Ectodermal cell (in vitro differentiated cells): ENCODE results near the gene CDH2.

Source experiments
- H3K27ac ChIP-seq: 2 replicates; pipeline ENCODE4 v1.7.0; 2013; ENCODE audit warnings: mild to moderate bottlenecking, low read depth, low read length; ENCODE audit not compliant: insufficient read depth, poor library complexity, severe bottlenecking
- H3K27me3 ChIP-seq: 2 replicates; pipeline ENCODE4 v1.7.0; 2013; ENCODE audit warnings: mild to moderate bottlenecking, low read length; ENCODE audit not compliant: insufficient read depth, control insufficient read depth, poor library complexity, severe bottlenecking
- H3K36me3 ChIP-seq: one replicate; pipeline ENCODE4 v1.7.0; 2013; ENCODE audit warnings: low read length; ENCODE audit not compliant: control insufficient read depth, insufficient read depth
- H3K4me1 ChIP-seq: one replicate; pipeline ENCODE4 v1.7.0; 2013; ENCODE audit warnings: low read length; ENCODE audit not compliant: control insufficient read depth, insufficient read depth
- H3K4me3 ChIP-seq: 2 replicates; pipeline ENCODE4 v1.7.0; 2013; ENCODE audit warnings: low read depth, low read length, control low read depth; ENCODE audit not compliant: insufficient read depth
- H3K9me3 ChIP-seq: 2 replicates; pipeline ENCODE4 v1.7.0; 2013; ENCODE audit warnings: mild to moderate bottlenecking, low read length, moderate library complexity; ENCODE audit not compliant: control insufficient read depth
- WGBS, 2 experiments: methylation state at CpG; one replicate each; pipeline ENCODE4 v1.1.7; 2013; ENCODE audit warnings: missing lambda C conversion rate in 2 of 2; 5-methylcytosine and 5-hydroxymethylcytosine counted together

The CDH2 gene

DNA sequence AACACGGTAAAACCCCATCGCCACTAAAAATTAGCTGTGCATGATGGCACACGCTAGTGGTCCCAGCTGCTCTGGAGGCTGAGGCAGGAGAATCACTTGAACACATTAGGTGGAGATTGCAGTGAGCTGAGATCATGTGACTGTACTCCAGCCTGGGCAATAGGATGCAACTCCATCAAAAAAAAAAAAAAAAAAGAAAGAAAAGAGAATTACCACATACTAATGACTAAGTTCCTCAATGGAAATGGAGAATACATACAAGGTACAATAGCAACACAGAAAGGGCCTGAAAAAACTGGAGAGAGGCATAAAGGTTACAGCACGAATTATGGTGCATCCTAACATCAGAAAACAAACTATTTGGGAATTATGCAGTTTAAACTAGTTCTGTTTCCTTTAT is 81.3 kb downstream of the CDH2 start:
- H3K27ac ChIP-seq = no peak overlapping the region
- no peaks in the 10 kb centered on the region for H3K4me1 ChIP-seq
- no peaks in the 10 kb centered on the region for H3K27me3 ChIP-seq
- no peaks in the 10 kb centered on the region for H3K9me3 ChIP-seq
- WGBS, 2 experiments = 92 to 95% methylated on average over 4 of the region's 4 CpGs
- H3K4me3 ChIP-seq = no peak overlapping the region
- peaks cover 12% of the 10 kb centered on the region for H3K36me3 ChIP-seq

DNA sequence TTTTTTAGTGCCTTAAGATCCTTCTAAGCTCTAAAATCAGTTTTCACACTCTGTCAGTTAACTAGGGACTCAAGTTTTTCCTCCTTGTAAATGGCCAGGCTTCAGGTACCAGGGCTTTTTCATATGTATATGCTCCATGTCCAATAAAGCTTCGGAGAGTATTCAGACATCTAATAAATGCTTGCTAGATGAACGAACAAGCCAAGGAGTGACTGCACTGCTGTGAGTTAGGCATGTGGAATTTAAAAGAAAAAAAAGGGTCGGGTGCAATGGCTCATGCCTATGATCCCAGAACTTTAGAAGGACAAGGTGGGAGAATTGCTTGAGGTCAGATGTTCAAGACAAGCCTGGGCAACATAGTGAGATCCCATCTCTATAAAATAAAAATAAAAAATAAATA is 81.9 kb downstream of the CDH2 start:
- H3K36me3 ChIP-seq = peaks cover 7% of the 10 kb centered on the region
- WGBS, 2 experiments = 93 to 98% methylated on average over 3 of the region's 3 CpGs
- no peak overlapping the region for H3K27ac ChIP-seq

DNA sequence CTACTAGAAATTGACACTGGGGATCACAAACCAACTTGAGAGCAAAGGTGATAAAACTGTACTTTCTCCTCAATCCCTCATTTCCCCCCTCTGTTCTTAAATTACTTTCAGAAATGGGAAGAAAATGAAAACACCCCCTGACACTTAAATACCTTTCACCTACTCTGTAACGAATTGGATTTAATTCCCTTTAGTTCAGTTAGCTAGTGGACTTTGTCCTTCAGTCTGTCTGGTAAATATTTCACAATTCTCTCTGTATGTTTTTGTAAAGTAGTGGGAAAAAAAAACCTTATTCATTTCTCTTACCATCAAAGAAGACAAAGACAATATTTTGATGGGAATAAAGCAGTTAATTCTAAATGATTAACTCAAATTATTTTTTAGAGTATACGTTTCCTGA is 85.7 kb downstream of the CDH2 start:
- 94% methylated on average over 2 of the region's 2 CpGs; no CpG with 5 or more reads in 1 of the 2 experiments for WGBS, 2 experiments
- Histone ChIP-seq H3K9me3 (no peaks in the 10 kb centered on the region), H3K4me3 (no peak overlapping the region), H3K27me3 (no peaks in the 10 kb centered on the region), H3K4me1 (peaks cover 19% of the 10 kb centered on the region), H3K27ac (no peak overlapping the region), H3K36me3 (no peaks in the 10 kb centered on the region)

More for the DNA sequence above, 81.9 kb downstream of the CDH2 start:
- Histone ChIP-seq H3K27me3 (no peaks in the 10 kb centered on the region), H3K9me3 (no peaks in the 10 kb centered on the region), H3K4me1 (no peaks in the 10 kb centered on the region), H3K4me3 (no peak overlapping the region)

- WGBS, 2 experiments = 29 to 56% methylated on average over 2 to 3 of the region's 3 CpGs
- peaks cover 19% of the 10 kb centered on the region for H3K4me1 ChIP-seq
- no peaks in the 10 kb centered on the region for H3K9me3 ChIP-seq
- H3K27ac ChIP-seq = no peak overlapping the region
- H3K4me3 ChIP-seq = no peak overlapping the region
- H3K36me3 ChIP-seq = no peaks in the 10 kb centered on the region
- H3K27me3 ChIP-seq = no peaks in the 10 kb centered on the region
Measured at GRCh38 chr18:28088477-28088876, 88.5 kb downstream of the CDH2 start.

DNA sequence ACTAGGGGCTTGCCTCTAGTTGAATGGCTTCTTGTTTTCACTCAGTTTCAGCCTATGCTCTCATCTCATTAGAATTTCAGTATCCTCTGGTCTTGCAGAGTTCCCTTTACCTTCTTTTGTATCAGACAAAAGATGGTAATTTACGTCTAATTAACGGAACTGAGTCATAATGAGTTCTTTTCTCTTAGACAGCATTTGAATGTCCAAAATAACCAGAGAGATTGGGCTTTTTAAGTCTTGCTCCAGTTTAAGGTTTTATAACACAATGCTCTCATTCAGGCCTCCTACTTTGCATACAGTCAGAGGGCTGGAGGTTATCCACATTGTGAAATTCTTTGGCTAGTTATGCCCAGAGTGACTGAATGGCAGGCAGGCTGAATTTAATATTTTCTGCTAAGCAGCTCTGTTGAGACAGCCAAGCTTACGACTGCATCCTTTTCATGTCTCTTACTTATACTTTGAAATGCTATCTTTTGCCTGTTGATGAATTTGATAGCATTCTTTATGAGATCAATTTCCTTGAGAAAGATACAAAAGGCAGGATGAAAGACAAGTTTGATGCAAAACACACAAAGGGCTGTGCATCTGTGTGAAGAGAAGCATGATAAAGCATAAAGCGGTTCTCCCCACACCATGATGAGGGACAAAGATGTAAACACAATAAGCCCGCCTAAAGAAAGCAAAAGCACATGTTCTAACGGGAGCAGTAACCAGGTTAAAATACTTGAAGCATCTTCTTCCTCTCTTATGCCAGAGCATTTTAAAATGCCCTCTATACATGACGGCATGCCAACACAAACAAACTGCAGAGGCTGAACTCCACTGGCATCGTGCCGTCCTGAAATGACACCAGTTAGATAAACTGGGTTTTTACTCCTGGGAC is 90.0 kb downstream of the CDH2 start:
- 49 to 55% methylated on average over 9 of the region's 9 CpGs for WGBS, 2 experiments
- Histone ChIP-seq H3K4me1 (peaks cover 19% of the 10 kb centered on the region), H3K27ac (peak overlapping the region; percentile 52), H3K27me3 (no peaks in the 10 kb centered on the region), H3K4me3 (no peak overlapping the region), H3K9me3 (no peaks in the 10 kb centered on the region), H3K36me3 (no peaks in the 10 kb centered on the region)

GRCh38 chr18:28081516-28081915 is 95.4 kb downstream of the CDH2 start:
- H3K27me3 ChIP-seq = no peaks in the 10 kb centered on the region
- H3K4me3 ChIP-seq = no peak overlapping the region
- no peaks in the 10 kb centered on the region for H3K9me3 ChIP-seq
- no peak overlapping the region for H3K27ac ChIP-seq
- peaks cover 3% of the 10 kb centered on the region for H3K4me1 ChIP-seq
- 90 to 100% methylated on average over 1 to 2 of the region's 2 CpGs for WGBS, 2 experiments
- H3K36me3 ChIP-seq = no peaks in the 10 kb centered on the region

DNA sequence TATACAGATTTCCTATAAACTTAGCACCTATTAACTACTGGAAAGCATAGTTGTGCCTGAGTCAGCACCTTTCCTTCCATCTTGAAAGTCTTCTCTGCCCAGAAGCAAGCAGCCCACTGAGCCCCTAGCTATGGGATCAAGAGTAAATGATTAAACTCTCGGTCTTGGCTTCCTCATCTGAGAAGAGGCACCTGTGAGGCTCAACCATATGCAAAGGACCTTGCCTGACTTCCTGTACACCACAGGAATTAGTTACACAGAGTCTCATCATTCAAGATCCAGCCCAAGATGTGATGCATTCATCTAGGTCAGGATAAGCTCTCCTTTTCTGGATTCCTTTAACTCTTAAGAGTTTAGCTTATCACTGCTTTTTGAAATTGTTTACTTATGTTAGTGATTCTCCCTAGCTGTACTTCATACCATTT is 96.0 kb downstream of the CDH2 start:
- H3K4me1 ChIP-seq = peaks cover 3% of the 10 kb centered on the region

GRCh38 chr18:28079883-28080282 is 97.0 kb downstream of the CDH2 start:
- H3K4me1 ChIP-seq = peaks cover 3% of the 10 kb centered on the region
- no peak overlapping the region for H3K4me3 ChIP-seq
- no peaks in the 10 kb centered on the region for H3K27me3 ChIP-seq
- no peaks in the 10 kb centered on the region for H3K9me3 ChIP-seq
- H3K27ac ChIP-seq = no peak overlapping the region
- H3K36me3 ChIP-seq = no peaks in the 10 kb centered on the region
- WGBS, 2 experiments = 93 to 98% methylated on average over 2 of the region's 2 CpGs

More for the DNA sequence above, 96.0 kb downstream of the CDH2 start:
- Histone ChIP-seq H3K27me3 (no peaks in the 10 kb centered on the region), H3K9me3 (no peaks in the 10 kb centered on the region), H3K27ac (no peak overlapping the region), H3K36me3 (no peaks in the 10 kb centered on the region), H3K4me3 (no peak overlapping the region)
- WGBS, 2 experiments = 84 to 88% methylated on average over 1 of the region's 1 CpG

DNA sequence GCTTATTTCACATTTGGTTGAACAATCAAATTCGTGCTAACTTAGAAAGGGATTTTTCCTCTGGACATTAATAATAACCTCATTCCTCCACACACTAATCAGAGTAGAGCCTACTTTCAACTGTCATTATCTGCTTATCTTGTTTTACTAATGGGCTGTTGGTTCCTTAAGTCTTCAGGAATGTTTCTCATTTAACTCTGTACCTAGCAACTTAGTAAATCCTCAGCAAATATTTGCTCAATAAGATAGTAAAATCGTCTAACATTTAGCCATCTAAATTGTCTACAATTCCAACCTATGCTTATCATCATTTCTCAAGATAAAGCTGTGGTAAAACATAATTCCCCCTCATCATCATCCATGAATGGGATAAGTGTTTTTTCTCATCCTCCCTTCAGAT is 98.1 kb downstream of the CDH2 start:
- no peak overlapping the region for H3K27ac ChIP-seq
- no peak overlapping the region for H3K4me3 ChIP-seq
- no peaks in the 10 kb centered on the region for H3K27me3 ChIP-seq
- H3K9me3 ChIP-seq = no peaks in the 10 kb centered on the region
- H3K4me1 ChIP-seq = peaks cover 3% of the 10 kb centered on the region
- H3K36me3 ChIP-seq = no peaks in the 10 kb centered on the region
- WGBS, 2 experiments = 88 to 94% methylated on average over 2 of the region's 2 CpGs

DNA sequence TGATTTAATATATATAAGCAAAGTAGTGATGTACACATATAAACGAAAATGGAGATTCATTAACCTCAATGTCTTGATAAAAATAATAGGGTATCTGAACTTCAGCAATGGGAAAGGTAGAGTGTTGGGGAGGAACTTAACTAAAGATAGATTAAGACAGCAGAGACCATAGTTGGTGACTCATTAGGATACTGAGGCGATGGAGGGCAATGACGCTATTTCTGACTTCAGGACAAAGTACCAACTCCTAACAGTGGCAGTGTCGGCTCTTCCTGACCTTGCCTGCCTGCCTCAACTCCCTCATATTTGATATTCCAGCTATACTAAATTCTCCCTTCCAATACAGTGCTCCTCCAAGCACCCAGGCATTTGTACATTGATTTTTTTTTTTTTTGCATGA is 98.6 kb downstream of the CDH2 start:
- H3K9me3 ChIP-seq = no peaks in the 10 kb centered on the region
- no peak overlapping the region for H3K27ac ChIP-seq
- WGBS, 2 experiments = 90 to 91% methylated on average over 4 of the region's 4 CpGs
- no peaks in the 10 kb centered on the region for H3K27me3 ChIP-seq
- peaks cover 3% of the 10 kb centered on the region for H3K4me1 ChIP-seq
- no peak overlapping the region for H3K4me3 ChIP-seq
- no peaks in the 10 kb centered on the region for H3K36me3 ChIP-seq
